A673 (cell line): ENCODE results near the gene TENM4. TPM values are rescaled to one million over a fixed set of nuclear protein-coding genes. Genes with fewer than 3 reads are reported as not detected.

ENCODE experiments used
- BruUV-seq: library from RNA; stranded (reverse); fragments of 400-500 nt; replicated peaks from 2 replicates; lab custom pipeline; 2021; lab: Mats Ljungman, UMichigan
- CTCF ChIA-PET: fragments of 300-600 bp; sonication (Branson Sonifier 250); formaldehyde crosslinking; loops from one replicate; lab custom pipeline; 2022; ENCODE audit warnings: antibody characterized with exemption; lab: Charles Lee
- POLR2A ChIA-PET: fragments of 300-600 bp; sonication (Branson Sonifier 250); formaldehyde crosslinking; loops from one replicate; lab custom pipeline; 2022; ENCODE audit warnings: antibody characterized with exemption; ENCODE audit not compliant: low non-redundant PET; lab: Charles Lee
- DNase-seq: peaks from one replicate; pipeline ENCODE4 v3.0.0-alpha.2; 2015; ENCODE audit warnings: low spot score
- H3K27ac ChIP-seq: fragments of 200-600 bp; sonication (generic); 2 replicates; pipeline ENCODE4 v1.5.1; 2016; ENCODE audit warnings: mixed run types, low read depth, mild to moderate bottlenecking, mixed read lengths, antibody characterized with exemption, low read length; ENCODE audit not compliant: poor library complexity, severe bottlenecking
- H3K27me3 ChIP-seq: fragments of 200-600 bp; sonication (generic); replicated peaks from 2 replicates; pipeline ENCODE4 v1.6.1; 2017; ENCODE audit warnings: mixed run types, low read depth, mild to moderate bottlenecking, mixed read lengths, antibody characterized with exemption, low read length; ENCODE audit not compliant: insufficient read depth, poor library complexity
- H3K36me3 ChIP-seq: fragments of 200-600 bp; sonication (generic); 2 replicates; pipeline ENCODE4 v1.6.1; 2016; ENCODE audit warnings: mixed run types, mild to moderate bottlenecking, mixed read lengths, antibody characterized with exemption, low read length; ENCODE audit not compliant: insufficient read depth, poor library complexity, severe bottlenecking
- H3K4me1 ChIP-seq: fragments of 200-600 bp; sonication (generic); 2 replicates; pipeline ENCODE4 v1.6.1; 2017; ENCODE audit warnings: mixed run types, mild to moderate bottlenecking, mixed read lengths, antibody characterized with exemption, low read length; ENCODE audit not compliant: insufficient read depth, poor library complexity, severe bottlenecking
- H3K4me3 ChIP-seq: fragments of 200-600 bp; sonication (generic); 2 replicates; pipeline ENCODE4 v1.5.1; 2016; ENCODE audit warnings: low read depth, mixed run types, mild to moderate bottlenecking, mixed read lengths, low read length; ENCODE audit not compliant: poor library complexity, severe bottlenecking
- H3K9me3 ChIP-seq: fragments of 200-600 bp; sonication (generic); 2 replicates; pipeline ENCODE4 v1.6.1; 2016; ENCODE audit warnings: mixed run types, low read depth, mild to moderate bottlenecking, mixed read lengths, antibody characterized with exemption, low read length; ENCODE audit not compliant: poor library complexity, severe bottlenecking
- CTCF ChIP-seq: fragments of 300-800, 200-600 bp; sonication (generic); conservative IDR thresholded peaks from 2 replicates; pipeline ENCODE4 v1.5.1; 2017; ENCODE audit warnings: low read depth, mild to moderate bottlenecking, antibody characterized with exemption, low read length, moderate library complexity, mixed read lengths
- EZH2 ChIP-seq: fragments of 200-600 bp; sonication (generic); IDR thresholded peaks from 2 replicates; pipeline ENCODE4 v1.6.1; 2017; ENCODE audit warnings: borderline replicate concordance, low read depth, mild to moderate bottlenecking, mixed read lengths, antibody characterized with exemption, low read length; ENCODE audit not compliant: poor library complexity, severe bottlenecking
- intact Hi-C: fragments of 100-400 bp; cut with micrococcal nuclease; formaldehyde crosslinking; loops from one replicate; pipeline ENCODE4 v1.10.0; 2022; ENCODE audit not compliant: unreplicated experiment
- total RNA-seq: library from RNA; stranded (reverse); gene quantifications from 2 replicates; pipeline ENCODE4 v1.2.3, GENCODE V29; 2021

TENM4 gene
- total RNA-seq, 1 experiment from 2014 or later, result 0.11 TPM

- CTCF ChIA-PET, result no interaction called here
- DNase-seq, result no peak
- TF ChIP-seq CTCF, result no peak
- no peak for TF ChIP-seq EZH2
- POLR2A ChIA-PET, result no interaction called here
- no peak overlapping the region for H3K4me3 ChIP-seq
- no TSS peak for BruUV-seq
- no peak overlapping the region for H3K27ac ChIP-seq
- H3K4me1 ChIP-seq, result no peaks in the 10 kb centered on the region
- no peaks in the 10 kb centered on the region for H3K9me3 ChIP-seq
- H3K36me3 ChIP-seq, result no peaks in the 10 kb centered on the region
- H3K27me3 ChIP-seq, result peaks cover 6% of the 10 kb centered on the region
- intact Hi-C loops, result no loop called here
Observed at GRCh38 chr11:78938971-78939370, 501.9 kb downstream of the TENM4 start.

- Histone ChIP-seq H3K27me3 (no peaks in the 10 kb centered on the region), H3K9me3 (no peaks in the 10 kb centered on the region), H3K4me1 (no peaks in the 10 kb centered on the region), H3K36me3 (no peaks in the 10 kb centered on the region), H3K4me3 (no peak overlapping the region), H3K27ac (no peak overlapping the region)
- CTCF ChIA-PET, result no interaction called here
- BruUV-seq, result no TSS peak
- POLR2A ChIA-PET, result no interaction called here
- no peak for DNase-seq
- no peak for TF ChIP-seq CTCF
- no peak for TF ChIP-seq EZH2
- intact Hi-C loops, result no loop called here
Observed at GRCh38 chr11:78938036-78938435, 502.8 kb downstream of the TENM4 start.

- no TSS peak for BruUV-seq
- CTCF ChIA-PET, result no interaction called here
- intact Hi-C loops, result no loop called here
Observed at GRCh38 chr11:78935398-78936068, 505.3 kb downstream of the TENM4 start.

More at GRCh38 chr11:78935398-78936068, 505.3 kb downstream of the TENM4 start:
- Histone ChIP-seq H3K4me3 (no peak overlapping the region), H3K9me3 (no peaks in the 10 kb centered on the region), H3K27me3 (no peaks in the 10 kb centered on the region), H3K27ac (no peak overlapping the region), H3K36me3 (no peaks in the 10 kb centered on the region), H3K4me1 (no peaks in the 10 kb centered on the region)
- TF ChIP-seq EZH2, result no peak
- no peak for TF ChIP-seq CTCF
- DNase-seq, result no peak
- POLR2A ChIA-PET, result no interaction called here
